Upper lobe of left lung (tissue), 4 donors: Measurements from ENCODE around the gene SORBS1.

ENCODE experiments used
- CTCF ChIP-seq, 6 experiments: fragments of 450-650 bp in 4 of 6; fragments of 200-600 bp in 2 of 6; sonication (generic) in 2 of 6; IDR thresholded peaks; one replicate each; pipeline ENCODE4 v1.5.1; 2016 to 2019; ENCODE audit warnings: antibody characterized with exemption in 6 of 6
- POLR2A ChIP-seq, 4 donors: fragments of 450-650 bp; IDR thresholded peaks; one replicate each; pipeline ENCODE4 v1.5.1; 2016 to 2017; ENCODE audit warnings: antibody characterized with exemption in 4 of 4, mild to moderate bottlenecking in 2 of 4

GRCh38 chr10:95579835-95580535 lies 18.8 kb upstream of the SORBS1 start:
- TF ChIP-seq POLR2A (IDR thresholded peaks at IDR 0.05) (no peak), CTCF (IDR thresholded peaks at IDR 0.05) (no peak)
